GM20000 (cell line): Measurements from ENCODE around the gene GCK.

Experiments used
- DNase-seq: peaks from one replicate; pipeline ENCODE4 v3.0.0; 2012; ENCODE audit warnings: low spot score
- TF ChIP-seq, protein P1 (sequence below): IDR thresholded peaks from 2 replicates; pipeline ENCODE4 v1.5.1; 2012; ENCODE audit warnings: mild to moderate bottlenecking, control low read depth; ENCODE audit errors: extremely low read depth, missing control alignments

The GCK gene

DNA sequence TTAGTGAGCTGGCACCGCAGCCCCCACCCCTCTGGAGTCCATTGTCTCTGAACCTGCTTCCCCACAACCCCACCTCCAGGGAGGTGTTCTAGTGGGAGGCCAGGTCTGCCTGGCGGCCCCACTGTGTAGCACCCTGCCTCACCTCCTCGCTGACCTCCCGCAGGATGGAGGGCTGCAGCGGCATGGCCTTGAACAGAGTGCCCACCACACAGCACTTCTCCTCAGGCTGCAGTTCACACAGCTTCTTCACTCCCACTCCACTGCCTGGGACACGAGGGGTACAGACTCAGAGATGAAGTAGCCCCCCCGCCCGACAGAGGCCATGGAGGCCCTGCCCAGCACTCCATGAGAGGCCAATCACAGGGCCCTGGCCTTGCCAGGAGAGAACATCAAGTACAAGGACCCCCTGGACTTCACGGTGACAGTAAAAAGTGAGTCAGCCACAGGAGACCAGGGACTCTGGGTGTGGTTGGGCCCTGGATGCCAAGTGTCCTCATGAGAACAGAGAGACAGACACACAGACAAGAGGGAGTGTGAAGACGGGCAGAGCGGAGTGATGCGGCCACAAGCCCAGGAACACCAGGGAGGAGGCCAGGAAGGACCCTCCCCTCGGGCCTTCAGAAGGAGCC is 71.3 kb downstream of the GCK start:
- no peak for DNase-seq
- TF ChIP-seq, protein P1, sequence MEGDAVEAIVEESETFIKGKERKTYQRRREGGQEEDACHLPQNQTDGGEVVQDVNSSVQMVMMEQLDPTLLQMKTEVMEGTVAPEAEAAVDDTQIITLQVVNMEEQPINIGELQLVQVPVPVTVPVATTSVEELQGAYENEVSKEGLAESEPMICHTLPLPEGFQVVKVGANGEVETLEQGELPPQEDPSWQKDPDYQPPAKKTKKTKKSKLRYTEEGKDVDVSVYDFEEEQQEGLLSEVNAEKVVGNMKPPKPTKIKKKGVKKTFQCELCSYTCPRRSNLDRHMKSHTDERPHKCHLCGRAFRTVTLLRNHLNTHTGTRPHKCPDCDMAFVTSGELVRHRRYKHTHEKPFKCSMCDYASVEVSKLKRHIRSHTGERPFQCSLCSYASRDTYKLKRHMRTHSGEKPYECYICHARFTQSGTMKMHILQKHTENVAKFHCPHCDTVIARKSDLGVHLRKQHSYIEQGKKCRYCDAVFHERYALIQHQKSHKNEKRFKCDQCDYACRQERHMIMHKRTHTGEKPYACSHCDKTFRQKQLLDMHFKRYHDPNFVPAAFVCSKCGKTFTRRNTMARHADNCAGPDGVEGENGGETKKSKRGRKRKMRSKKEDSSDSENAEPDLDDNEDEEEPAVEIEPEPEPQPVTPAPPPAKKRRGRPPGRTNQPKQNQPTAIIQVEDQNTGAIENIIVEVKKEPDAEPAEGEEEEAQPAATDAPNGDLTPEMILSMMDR: no peak

DNA sequence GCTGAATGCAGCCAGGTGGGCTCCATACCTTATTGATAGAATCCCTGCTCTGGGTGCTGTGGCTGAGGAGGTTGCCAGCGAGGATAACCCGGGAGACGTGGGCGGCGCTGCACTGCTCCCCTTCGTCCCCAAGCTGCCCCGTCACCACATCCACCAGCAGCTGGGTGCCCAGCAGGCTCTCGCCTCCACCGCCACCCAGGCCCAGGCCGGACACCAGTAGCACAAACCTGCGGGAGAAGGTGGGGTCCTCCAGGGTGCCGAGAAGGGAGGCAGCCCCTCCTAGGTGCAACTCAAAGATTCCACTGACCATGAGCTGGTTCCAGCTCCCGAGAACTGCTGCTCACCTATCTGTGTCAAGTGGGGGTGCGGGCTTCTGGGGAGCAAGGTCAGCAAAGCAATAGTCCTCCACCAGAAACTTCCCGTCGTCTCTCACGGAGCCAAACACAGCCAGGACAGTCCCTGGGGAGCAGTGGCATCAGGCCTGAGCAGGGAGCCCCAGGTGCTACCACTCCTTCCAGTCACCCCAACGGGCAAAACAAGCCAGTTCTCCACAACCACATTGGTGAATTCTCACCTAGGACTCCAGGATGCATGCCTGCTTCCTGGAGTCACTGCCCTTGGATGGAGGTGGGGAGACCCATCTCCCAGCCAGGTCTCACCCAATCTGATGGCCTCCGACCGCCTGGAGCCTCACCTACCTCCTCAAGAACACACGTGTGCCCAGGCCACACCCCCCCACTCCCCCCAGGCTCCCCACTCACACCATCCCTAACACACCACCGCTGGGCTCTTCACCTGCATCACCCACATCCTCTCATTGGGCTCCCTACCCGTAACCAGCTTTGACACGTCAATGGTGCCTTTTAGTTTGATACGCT is 72.2 kb downstream of the GCK start:
- no peak for DNase-seq
- TF ChIP-seq, protein P1: no peak

DNA sequence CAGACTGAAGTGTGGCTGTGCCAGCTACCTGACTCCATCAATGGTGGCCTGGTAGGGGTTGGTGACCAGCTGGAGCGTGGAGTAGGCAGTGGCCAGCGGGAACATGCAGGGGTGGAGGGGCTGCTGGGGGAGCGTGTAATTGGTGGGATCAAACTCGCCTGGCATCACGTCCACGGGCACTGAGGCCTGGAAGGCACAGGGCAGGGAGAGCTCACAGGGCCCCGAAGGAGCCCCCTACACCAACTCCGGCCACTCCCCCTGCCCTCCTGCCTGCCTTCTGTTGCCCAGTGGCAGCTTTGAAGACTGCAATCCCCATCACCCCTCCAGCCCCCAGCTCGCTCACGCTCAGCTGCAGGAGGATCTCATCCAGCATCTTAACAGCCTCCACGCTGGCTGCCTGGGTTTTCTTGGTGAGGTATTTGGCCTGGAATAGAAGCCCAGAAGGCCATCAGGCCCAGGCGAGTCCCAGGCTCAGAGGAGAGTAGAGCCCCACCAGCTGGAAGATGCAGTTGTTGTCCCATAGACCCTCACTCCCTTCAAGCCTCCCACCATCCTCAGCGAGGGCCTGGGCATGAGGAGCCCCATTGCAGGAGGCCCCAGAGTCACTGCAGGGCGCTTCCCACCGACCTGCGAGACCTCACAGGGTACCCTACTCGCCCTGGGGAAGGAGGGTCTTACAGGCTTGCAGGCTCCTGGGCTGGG is 73.0 kb downstream of the GCK start:
- no peak for DNase-seq
- TF ChIP-seq, protein P1: no peak

DNA sequence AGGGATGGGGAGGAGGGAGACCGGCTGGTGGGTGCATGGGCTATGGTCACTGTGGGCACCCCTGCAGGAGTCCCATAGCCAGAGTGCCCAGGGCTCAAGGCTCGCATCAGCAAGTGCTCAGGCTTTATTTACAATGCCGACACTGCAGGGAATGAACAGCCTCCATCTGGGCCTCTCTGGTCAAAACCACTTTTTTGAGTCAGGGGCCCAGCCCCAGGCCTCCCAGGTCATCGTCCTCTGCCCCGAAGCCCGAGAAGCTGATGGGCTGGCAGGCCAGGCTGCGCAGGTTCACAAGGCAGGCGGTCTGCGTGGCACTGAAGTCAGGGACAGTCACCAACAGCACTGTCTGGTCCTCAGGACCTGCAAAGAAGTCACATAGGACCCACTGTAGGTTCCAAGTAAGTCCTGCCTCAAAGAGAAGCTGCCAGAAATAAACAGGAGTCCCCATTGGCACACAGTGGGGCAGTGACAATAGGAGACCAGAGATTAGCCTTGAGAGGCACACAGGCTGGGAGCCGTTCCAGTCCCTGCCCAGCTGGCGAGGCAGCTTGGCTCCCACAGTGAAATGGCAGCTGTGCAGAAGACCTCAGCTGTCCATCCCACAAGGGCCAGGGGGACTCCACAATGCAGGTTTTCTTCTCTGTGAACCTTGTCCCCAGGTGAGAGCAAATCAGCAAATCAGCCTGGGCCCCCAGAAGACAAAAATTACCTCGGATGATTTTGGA is 74.5 kb downstream of the GCK start:
- no peak for DNase-seq

DNA sequence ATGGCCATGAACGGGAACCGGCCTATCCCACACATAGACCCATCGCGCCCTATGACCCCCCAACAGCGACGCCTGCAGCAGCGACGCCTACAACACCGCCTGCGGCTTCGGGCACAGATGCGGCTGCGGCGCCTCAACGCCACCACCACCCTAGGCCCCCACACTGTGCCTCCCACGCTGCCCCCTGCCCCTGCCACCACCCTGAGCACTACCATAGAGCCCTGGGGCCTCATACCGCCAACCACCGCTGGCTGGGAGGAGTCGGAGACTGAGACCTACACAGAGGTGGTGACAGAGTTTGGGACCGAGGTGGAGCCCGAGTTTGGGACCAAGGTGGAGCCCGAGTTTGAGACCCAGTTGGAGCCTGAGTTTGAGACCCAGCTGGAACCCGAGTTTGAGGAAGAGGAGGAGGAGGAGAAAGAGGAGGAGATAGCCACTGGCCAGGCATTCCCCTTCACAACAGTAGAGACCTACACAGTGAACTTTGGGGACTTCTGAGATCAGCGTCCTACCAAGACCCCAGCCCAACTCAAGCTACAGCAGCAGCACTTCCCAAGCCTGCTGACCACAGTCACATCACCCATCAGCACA is 75.4 kb downstream of the GCK start:
- no peak for DNase-seq
- TF ChIP-seq, protein P1: no peak

More for the DNA sequence above, 74.5 kb downstream of the GCK start:
- TF ChIP-seq, protein P1: no peak

DNA sequence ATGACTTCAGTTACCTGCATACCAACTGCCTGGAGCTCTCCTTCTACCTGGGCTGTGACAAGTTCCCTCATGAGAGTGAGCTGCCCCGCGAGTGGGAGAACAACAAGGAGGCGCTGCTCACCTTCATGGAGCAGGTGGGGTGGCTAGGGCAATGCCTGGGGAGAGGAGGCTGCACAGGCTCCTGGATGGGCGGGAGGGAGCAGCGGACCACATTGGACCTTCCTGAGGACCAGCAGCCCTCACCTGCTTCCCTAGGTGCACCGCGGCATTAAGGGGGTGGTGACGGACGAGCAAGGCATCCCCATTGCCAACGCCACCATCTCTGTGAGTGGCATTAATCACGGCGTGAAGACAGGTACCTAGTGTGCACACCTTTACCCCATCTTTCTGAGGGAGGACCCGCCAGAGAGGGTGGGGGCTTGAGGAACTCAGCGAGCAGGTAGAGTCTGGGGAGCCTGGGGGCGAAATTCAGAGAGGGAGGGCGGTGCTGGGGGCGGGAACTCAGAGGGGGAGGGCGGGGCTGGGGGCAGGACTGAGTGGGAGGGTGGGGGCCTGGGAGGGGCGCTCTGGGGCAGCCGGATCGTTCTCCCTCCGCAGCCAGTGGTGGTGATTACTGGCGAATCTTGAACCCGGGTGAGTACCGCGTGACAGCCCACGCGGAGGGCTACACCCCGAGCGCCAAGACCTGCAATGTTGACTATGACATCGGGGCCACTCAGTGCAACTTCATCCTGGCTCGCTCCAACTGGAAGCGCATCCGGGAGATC is 76.1 kb downstream of the GCK start:
- DNase-seq: peak; percentile 28

More for the DNA sequence above, 76.1 kb downstream of the GCK start:
- TF ChIP-seq, protein P1: no peak
